ENCODE results near the gene LIMK1. TPM values are rescaled to one million over a fixed set of nuclear protein-coding genes. Genes with fewer than 3 reads are reported as not detected.
"Not testable (repeated sequence)": the region's sequence is repeated elsewhere in the genome, so short reads cannot be mapped to it uniquely, and the experiment has no call there.

The LIMK1 gene
- total RNA-seq, 4 donors from 2014 or later: 10.4 to 31.0 (median 14.6) TPM

- no peak for DNase-seq (ENCODE audit: low spot score)
- peak; percentile 21 for ATAC-seq (ENCODE audit: low FRiP score)
- TF ChIP-seq CTCF (IDR thresholded peaks at IDR 0.05): no peak
Observed at GRCh38 chr7:74106846-74107245, 23.2 kb downstream of the LIMK1 start.

- TF ChIP-seq CTCF (IDR thresholded peaks at IDR 0.05): no peak
- DNase-seq (ENCODE audit: low spot score) (no peak), ATAC-seq (ENCODE audit: low FRiP score) (no peak)
Observed at GRCh38 chr7:74115326-74115725, 31.7 kb downstream of the LIMK1 start.

GRCh38 chr7:74116356-74116755 is 32.8 kb downstream of the LIMK1 start:
- DNase-seq (ENCODE audit: low spot score): no peak
- ATAC-seq (ENCODE audit: low FRiP score): no peak
- no peak for TF ChIP-seq CTCF (IDR thresholded peaks at IDR 0.05)

GRCh38 chr7:74119831-74120230 is 36.2 kb downstream of the LIMK1 start:
- DNase-seq (ENCODE audit: low spot score) (no peak), ATAC-seq (ENCODE audit: low FRiP score) (no peak)
- TF ChIP-seq CTCF (IDR thresholded peaks at IDR 0.05): no peak

- DNase-seq (ENCODE audit: low spot score) (no peak), ATAC-seq (ENCODE audit: low FRiP score) (no peak)
Observed at GRCh38 chr7:74121401-74122249, 38.0 kb downstream of the LIMK1 start.

GRCh38 chr7:74123892-74124291 is 40.3 kb downstream of the LIMK1 start:
- not testable (repeated sequence) for ATAC-seq (ENCODE audit: low FRiP score)

More at GRCh38 chr7:74121401-74122249, 38.0 kb downstream of the LIMK1 start:
- no peak for TF ChIP-seq CTCF (IDR thresholded peaks at IDR 0.05)

GRCh38 chr7:74126220-74126880 is 42.7 kb downstream of the LIMK1 start:
- no peak for TF ChIP-seq CTCF (IDR thresholded peaks at IDR 0.05)
- DNase-seq (ENCODE audit: low spot score): no peak
- ATAC-seq (ENCODE audit: low FRiP score): no peak

More at GRCh38 chr7:74123892-74124291, 40.3 kb downstream of the LIMK1 start:
- DNase-seq (ENCODE audit: low spot score): not testable (repeated sequence)
